Measurements from ENCODE around the gene DNAH10.

DNA sequence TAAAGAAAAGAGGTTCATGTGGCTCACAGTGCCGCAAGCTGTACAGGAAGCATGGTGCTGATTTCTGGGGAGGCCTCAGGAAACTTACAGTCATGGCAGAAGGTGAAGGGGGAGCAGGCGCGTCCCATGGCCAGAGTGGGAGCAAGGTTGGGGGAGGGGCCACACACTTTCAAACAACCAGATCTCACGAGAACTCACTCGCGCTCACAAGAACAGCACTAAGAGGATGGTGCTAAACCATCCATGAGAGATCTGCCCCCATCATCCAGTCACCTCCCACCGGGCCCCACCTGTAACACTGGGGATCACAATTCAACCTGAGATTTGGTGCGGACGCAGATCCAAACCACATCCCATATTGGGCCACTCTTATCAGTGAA, 130.1 kb downstream of the DNAH10 start:
- TF ChIP-seq, protein P1, sequence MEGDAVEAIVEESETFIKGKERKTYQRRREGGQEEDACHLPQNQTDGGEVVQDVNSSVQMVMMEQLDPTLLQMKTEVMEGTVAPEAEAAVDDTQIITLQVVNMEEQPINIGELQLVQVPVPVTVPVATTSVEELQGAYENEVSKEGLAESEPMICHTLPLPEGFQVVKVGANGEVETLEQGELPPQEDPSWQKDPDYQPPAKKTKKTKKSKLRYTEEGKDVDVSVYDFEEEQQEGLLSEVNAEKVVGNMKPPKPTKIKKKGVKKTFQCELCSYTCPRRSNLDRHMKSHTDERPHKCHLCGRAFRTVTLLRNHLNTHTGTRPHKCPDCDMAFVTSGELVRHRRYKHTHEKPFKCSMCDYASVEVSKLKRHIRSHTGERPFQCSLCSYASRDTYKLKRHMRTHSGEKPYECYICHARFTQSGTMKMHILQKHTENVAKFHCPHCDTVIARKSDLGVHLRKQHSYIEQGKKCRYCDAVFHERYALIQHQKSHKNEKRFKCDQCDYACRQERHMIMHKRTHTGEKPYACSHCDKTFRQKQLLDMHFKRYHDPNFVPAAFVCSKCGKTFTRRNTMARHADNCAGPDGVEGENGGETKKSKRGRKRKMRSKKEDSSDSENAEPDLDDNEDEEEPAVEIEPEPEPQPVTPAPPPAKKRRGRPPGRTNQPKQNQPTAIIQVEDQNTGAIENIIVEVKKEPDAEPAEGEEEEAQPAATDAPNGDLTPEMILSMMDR (conservative IDR thresholded peaks at IDR 0.05; ENCODE audit: low read length) = no peak
- TF ChIP-seq EZH2phosphoT487 (IDR thresholded peaks at IDR 0.05; ENCODE audit: borderline replicate concordance, low read depth, low read length) = no peak
